HEK293 (cell line): ENCODE results near the gene EPOP.
A peak's percentile ranks its signal among the peaks of the same experiment; 100 is the strongest.

ENCODE experiments used
- CTCF ChIA-PET: fragments of 350-600 bp; formaldehyde crosslinking; extraction: SDS; loops from one replicate; lab custom pipeline; 2021; ENCODE audit warnings: antibody characterized with exemption; lab: Yijun Ruan, JAX
- POLR2A ChIA-PET: fragments of 300-600 bp; formaldehyde crosslinking; extraction: SDS; loops from one replicate; lab custom pipeline; 2020; ENCODE audit warnings: antibody characterized with exemption, inconsistent platforms; lab: Yijun Ruan, JAX
- H3K27ac ChIP-seq: fragments of 200-500 bp; sonication (Bioruptor generic); 2 replicates; pipeline ENCODE4 v1.5.1; 2014; ENCODE audit warnings: low read depth, low read length, control low read depth, inconsistent platforms; ENCODE audit errors: extremely low read depth
- H3K36me3 ChIP-seq, 2 experiments: fragments of 200-500 bp in 1 of 2; sonication (Bioruptor generic) in 1 of 2; 1 replicate in 1 of 2; 2 replicates in 1 of 2; pipeline ENCODE4 v1.5.1; 2014 to 2017; ENCODE audit warnings: inconsistent platforms in 2 of 2, low read length in 2 of 2; ENCODE audit not compliant: control insufficient read depth in 2 of 2, insufficient read depth in 1 of 2
- H3K4me1 ChIP-seq: fragments of 200-500 bp; sonication (Bioruptor generic); 2 replicates; pipeline ENCODE4 v1.5.1; 2014; ENCODE audit warnings: mild to moderate bottlenecking, low read length, inconsistent platforms; ENCODE audit not compliant: control insufficient read depth, insufficient read depth
- H3K4me3 ChIP-seq: 2 replicates; pipeline ENCODE4 v1.5.1; 2011; ENCODE audit warnings: low read depth, mild to moderate bottlenecking, control low read depth, low read length, moderate library complexity
- H3K9me3 ChIP-seq: fragments of 200-500 bp; sonication (Bioruptor generic); 2 replicates; pipeline ENCODE4 v1.5.1; 2014; ENCODE audit warnings: low read depth, low read length, inconsistent platforms; ENCODE audit not compliant: control insufficient read depth, insufficient read depth
- KLF16 ChIP-seq: fragments of 450-650 bp; formaldehyde crosslinking; IDR thresholded peaks from 2 replicates; pipeline ENCODE4 v1.5.1; 2017; ENCODE audit warnings: missing biosample characterization, missing genetic modification characterization
- MZF1 ChIP-seq: fragments of 450-650 bp; formaldehyde crosslinking; IDR thresholded peaks from 2 replicates; pipeline ENCODE4 v1.5.1; 2017; ENCODE audit warnings: missing biosample characterization, missing genetic modification characterization, borderline replicate concordance
- SP2 ChIP-seq: fragments of 450-650 bp; formaldehyde crosslinking; IDR thresholded peaks from 2 replicates; pipeline ENCODE4 v1.5.1; 2016; ENCODE audit warnings: missing biosample characterization, missing genetic modification characterization
- TCF7L2 ChIP-seq: IDR thresholded peaks from 2 replicates; pipeline ENCODE4 v1.6.1; 2011; ENCODE audit warnings: low read depth, mild to moderate bottlenecking, inconsistent platforms, low read length, moderate library complexity, borderline replicate concordance
- WT1 ChIP-seq: fragments of 450-650 bp; formaldehyde crosslinking; IDR thresholded peaks from 2 replicates; pipeline ENCODE4 v1.5.1; 2016; ENCODE audit warnings: missing biosample characterization, missing genetic modification characterization
- ZBTB8A ChIP-seq: fragments of 450-650 bp; formaldehyde crosslinking; IDR thresholded peaks from 2 replicates; pipeline ENCODE4 v1.5.1; 2016; ENCODE audit warnings: missing biosample characterization, missing genetic modification characterization
- ZNF112 ChIP-seq: fragments of 450-650 bp; formaldehyde crosslinking; IDR thresholded peaks from 2 replicates; pipeline ENCODE4 v1.5.0; 2017; ENCODE audit warnings: missing biosample characterization, missing genetic modification characterization
- ZNF214 ChIP-seq: fragments of 450-650 bp; formaldehyde crosslinking; IDR thresholded peaks from 2 replicates; pipeline ENCODE4 v1.5.1; 2017; ENCODE audit warnings: missing biosample characterization, mild to moderate bottlenecking, missing genetic modification characterization, borderline replicate concordance
- ZNF335 ChIP-seq: fragments of 450-650 bp; formaldehyde crosslinking; conservative IDR thresholded peaks from 2 replicates; pipeline ENCODE4 v1.5.1; 2016; ENCODE audit warnings: missing biosample characterization, missing genetic modification characterization
- ZNF366 ChIP-seq: fragments of 450-650 bp; formaldehyde crosslinking; conservative IDR thresholded peaks from 2 replicates; pipeline ENCODE4 v1.5.1; 2016; ENCODE audit warnings: missing biosample characterization, missing genetic modification characterization
- ZNF548 ChIP-seq: fragments of 450-650 bp; formaldehyde crosslinking; IDR thresholded peaks from 2 replicates; pipeline ENCODE4 v1.5.1; 2016; ENCODE audit warnings: missing biosample characterization, missing genetic modification characterization
- ZNF549 ChIP-seq: fragments of 450-650 bp; IDR thresholded peaks from 2 replicates; pipeline ENCODE4 v1.5.1; 2018; ENCODE audit warnings: missing biosample characterization, missing genetic modification characterization, mild to moderate bottlenecking, inconsistent platforms, moderate library complexity
- ZNF785 ChIP-seq: fragments of 450-650 bp; formaldehyde crosslinking; IDR thresholded peaks from 2 replicates; pipeline ENCODE4 v1.5.1; 2016; ENCODE audit warnings: missing biosample characterization, missing genetic modification characterization
- ZSCAN16 ChIP-seq: fragments of 450-650 bp; formaldehyde crosslinking; IDR thresholded peaks from 2 replicates; pipeline ENCODE4 v1.5.1; 2016; ENCODE audit warnings: missing biosample characterization, missing genetic modification characterization
- TF ChIP-seq, protein P1 (sequence below): fragments of 450-650 bp; formaldehyde crosslinking; IDR thresholded peaks from 2 replicates; pipeline ENCODE4 v1.5.1; 2017; ENCODE audit warnings: missing biosample characterization, mild to moderate bottlenecking, missing genetic modification characterization, moderate library complexity
- TF ChIP-seq, protein P2 (sequence below): fragments of 450-650 bp; formaldehyde crosslinking; IDR thresholded peaks from 2 replicates; pipeline ENCODE4; 2016; ENCODE audit warnings: missing biosample characterization, missing genetic modification characterization
- TF ChIP-seq, protein P3 (sequence below): fragments of 450-650 bp; formaldehyde crosslinking; IDR thresholded peaks from 2 replicates; pipeline ENCODE4 v1.5.1; 2016; ENCODE audit warnings: missing biosample characterization, missing genetic modification characterization
- TF ChIP-seq, protein P4 (sequence below): fragments of 450-650 bp; formaldehyde crosslinking; IDR thresholded peaks from 2 replicates; pipeline ENCODE4 v1.5.1; 2016; ENCODE audit warnings: missing biosample characterization, missing genetic modification characterization
- TF ChIP-seq, protein P5 (sequence below): fragments of 450-650 bp; formaldehyde crosslinking; IDR thresholded peaks from 2 replicates; pipeline ENCODE4 v1.5.1; 2016; ENCODE audit warnings: missing biosample characterization, missing genetic modification characterization

The EPOP gene

DNA sequence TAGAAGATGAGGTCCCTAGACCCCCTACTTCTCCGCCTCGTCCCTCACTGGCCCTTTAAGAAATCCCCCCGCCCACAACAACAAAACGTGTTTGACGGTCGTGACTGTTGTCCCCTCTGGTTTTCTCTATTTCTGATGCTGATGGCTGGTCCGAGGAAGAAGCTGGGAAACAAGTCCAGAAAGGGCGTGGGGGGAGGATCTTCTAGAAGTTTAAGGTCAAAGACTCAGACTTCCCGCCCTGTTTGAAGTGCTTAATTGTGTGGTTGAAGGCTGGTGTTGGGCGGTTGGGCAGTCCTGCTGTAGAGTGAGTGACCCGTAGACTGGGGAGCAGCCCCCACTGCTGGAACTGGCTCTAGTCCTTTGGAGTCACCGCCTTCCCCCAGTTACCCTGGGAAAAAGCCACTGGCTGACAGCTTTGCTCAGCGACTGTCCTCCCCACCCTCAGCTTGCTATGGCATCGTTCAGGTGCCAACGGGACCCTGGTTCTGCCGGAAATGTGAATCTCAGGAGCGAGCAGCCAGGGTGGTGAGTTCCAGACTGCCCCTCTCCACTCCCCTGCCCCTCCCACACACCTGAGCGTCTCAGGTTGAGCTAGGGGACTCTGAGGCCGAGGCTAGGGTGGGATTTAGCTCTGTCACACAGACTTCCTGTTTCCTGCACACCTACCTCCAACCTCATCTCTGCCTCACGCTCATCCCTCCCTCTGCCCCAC lies 31.9 kb upstream of the EPOP start:
- H3K36me3 ChIP-seq, result peaks cover 7 to 42% of the 10 kb centered on the region in 2 experiments; a peak in 2 of 3 replicates
- peak overlapping the region; percentile 60 for H3K4me3 ChIP-seq
- peaks cover 10% of the 10 kb centered on the region for H3K4me1 ChIP-seq
- no peaks in the 10 kb centered on the region for H3K9me3 ChIP-seq
- TF ChIP-seq, protein P1, sequence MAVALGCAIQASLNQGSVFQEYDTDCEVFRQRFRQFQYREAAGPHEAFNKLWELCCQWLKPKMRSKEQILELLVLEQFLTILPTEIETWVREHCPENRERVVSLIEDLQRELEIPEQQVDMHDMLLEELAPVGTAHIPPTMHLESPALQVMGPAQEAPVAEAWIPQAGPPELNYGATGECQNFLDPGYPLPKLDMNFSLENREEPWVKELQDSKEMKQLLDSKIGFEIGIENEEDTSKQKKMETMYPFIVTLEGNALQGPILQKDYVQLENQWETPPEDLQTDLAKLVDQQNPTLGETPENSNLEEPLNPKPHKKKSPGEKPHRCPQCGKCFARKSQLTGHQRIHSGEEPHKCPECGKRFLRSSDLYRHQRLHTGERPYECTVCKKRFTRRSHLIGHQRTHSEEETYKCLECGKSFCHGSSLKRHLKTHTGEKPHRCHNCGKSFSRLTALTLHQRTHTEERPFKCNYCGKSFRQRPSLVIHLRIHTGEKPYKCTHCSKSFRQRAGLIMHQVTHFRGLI (tag by site-specific recombination), result peak; percentile 30; the same call in 1 of the 2 replicates
- no peak for TF ChIP-seq ZNF112
- peak; percentile 54; the same call in 1 of the 2 replicates for TF ChIP-seq SP2 (tag by site-specific recombination)
- ChIA-PET POLR2A (interaction anchor here (0.5 to 3.6 kb wide), 8 partner anchors 9 to 1026 kb away, joined by 3 to 18 read pairs (median 6); partner anchors contain the start of genes CISD3 and EPOP), CTCF (interaction anchor here (0.5 to 1.8 kb wide), 3 partner anchors 22 to 93 kb away, joined by 3 to 7 read pairs (median 4); no protein-coding TSS in a partner anchor)
- peak overlapping the region; percentile 71; the same call in 1 of the 2 replicates for H3K27ac ChIP-seq

DNA sequence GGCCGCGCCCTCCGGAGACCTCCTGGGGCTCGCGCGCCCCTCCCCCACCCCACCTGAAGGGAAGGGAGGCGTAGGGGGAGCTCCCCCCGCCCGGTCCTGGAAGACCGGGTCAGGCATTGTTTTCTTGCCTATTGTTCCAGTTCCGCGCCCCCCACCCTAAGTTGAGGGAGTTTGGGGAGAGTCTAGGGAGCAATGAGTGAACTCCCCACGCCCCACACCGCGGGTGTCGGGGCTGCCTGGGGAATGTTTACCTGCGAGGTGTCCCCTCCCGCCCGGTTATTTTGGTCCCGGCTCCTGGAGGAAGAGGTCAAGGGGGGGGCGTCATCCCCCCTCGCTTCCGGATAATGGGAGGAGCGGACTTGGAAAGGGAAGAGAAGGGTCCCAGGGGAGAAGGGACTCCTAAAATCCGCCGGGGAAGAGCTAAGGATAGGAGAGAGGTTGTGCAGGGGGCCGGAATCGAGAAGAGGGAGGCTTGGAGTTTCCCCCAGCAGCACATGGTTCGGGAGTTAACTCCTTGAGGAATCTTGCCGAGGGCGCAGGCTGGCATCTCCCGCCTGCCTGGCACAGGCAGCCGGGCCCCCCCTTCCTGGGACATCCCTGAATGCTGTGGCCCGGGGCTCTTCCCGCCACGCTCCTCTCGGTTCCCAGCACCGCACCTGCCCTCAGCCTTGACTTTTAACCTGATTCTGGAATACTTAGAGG lies 31.2 kb upstream of the EPOP start:
- ChIA-PET CTCF (interaction anchor here (1.8 kb wide), 2 partner anchors 23 to 29 kb away, joined by 3 to 7 read pairs; no protein-coding TSS in a partner anchor), POLR2A (interaction anchor here (0.5 to 3.6 kb wide), 10 partner anchors 10 to 1027 kb away, joined by 3 to 20 read pairs (median 8); partner anchors contain the start of genes CISD3, EPOP and PSMB3)
- Histone ChIP-seq H3K9me3 (no peaks in the 10 kb centered on the region), H3K4me1 (peaks cover 10% of the 10 kb centered on the region), H3K36me3 (peaks cover 7 to 35% of the 10 kb centered on the region in 2 experiments; a peak in 2 of 3 replicates), H3K27ac (peak overlapping the region; percentile 71), H3K4me3 (peak overlapping the region; percentile 60)
- TF ChIP-seq WT1 (tag by site-specific recombination) (peak; percentile 74), KLF16 (tag by site-specific recombination) (peak; percentile 47; the same call in 1 of the 2 replicates), ZNF366 (tag by site-specific recombination) (peak; percentile 77), ZNF549 (tag by site-specific recombination) (no peak), ZNF548 (tag by site-specific recombination) (no peak), ZSCAN16 (no peak), ZBTB8A (tag by site-specific recombination) (peak; percentile 53), ZNF214 (tag by site-specific recombination) (no peak), MZF1 (no peak), ZNF335 (tag by site-specific recombination) (peak; percentile 97), ZNF785 (no peak), TCF7L2 (no peak)
- TF ChIP-seq, protein P2, sequence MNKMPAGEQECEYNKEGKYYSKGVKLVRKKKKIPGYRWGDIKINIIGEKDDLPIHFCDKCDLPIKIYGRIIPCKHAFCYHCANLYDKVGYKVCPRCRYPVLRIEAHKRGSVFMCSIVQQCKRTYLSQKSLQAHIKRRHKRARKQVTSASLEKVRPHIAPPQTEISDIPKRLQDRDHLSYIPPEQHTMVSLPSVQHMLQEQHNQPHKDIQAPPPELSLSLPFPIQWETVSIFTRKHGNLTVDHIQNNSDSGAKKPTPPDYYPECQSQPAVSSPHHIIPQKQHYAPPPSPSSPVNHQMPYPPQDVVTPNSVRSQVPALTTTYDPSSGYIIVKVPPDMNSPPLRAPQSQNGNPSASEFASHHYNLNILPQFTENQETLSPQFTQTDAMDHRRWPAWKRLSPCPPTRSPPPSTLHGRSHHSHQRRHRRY (tag by site-specific recombination), result no peak
- TF ChIP-seq, protein P3, sequence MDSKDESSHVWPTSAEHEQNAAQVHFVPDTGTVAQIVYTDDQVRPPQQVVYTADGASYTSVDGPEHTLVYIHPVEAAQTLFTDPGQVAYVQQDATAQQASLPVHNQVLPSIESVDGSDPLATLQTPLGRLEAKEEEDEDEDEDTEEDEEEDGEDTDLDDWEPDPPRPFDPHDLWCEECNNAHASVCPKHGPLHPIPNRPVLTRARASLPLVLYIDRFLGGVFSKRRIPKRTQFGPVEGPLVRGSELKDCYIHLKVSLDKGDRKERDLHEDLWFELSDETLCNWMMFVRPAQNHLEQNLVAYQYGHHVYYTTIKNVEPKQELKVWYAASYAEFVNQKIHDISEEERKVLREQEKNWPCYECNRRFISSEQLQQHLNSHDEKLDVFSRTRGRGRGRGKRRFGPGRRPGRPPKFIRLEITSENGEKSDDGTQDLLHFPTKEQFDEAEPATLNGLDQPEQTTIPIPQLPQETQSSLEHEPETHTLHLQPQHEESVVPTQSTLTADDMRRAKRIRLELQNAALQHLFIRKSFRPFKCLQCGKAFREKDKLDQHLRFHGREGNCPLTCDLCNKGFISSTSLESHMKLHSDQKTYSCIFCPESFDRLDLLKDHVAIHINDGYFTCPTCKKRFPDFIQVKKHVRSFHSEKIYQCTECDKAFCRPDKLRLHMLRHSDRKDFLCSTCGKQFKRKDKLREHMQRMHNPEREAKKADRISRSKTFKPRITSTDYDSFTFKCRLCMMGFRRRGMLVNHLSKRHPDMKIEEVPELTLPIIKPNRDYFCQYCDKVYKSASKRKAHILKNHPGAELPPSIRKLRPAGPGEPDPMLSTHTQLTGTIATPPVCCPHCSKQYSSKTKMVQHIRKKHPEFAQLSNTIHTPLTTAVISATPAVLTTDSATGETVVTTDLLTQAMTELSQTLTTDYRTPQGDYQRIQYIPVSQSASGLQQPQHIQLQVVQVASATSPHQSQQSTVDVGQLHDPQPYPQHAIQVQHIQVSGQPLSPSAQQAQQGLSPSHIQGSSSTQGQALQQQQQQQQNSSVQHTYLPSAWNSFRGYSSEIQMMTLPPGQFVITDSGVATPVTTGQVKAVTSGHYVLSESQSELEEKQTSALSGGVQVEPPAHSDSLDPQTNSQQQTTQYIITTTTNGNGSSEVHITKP (tag by site-specific recombination), result peak; percentile 100
- TF ChIP-seq, protein P4, sequence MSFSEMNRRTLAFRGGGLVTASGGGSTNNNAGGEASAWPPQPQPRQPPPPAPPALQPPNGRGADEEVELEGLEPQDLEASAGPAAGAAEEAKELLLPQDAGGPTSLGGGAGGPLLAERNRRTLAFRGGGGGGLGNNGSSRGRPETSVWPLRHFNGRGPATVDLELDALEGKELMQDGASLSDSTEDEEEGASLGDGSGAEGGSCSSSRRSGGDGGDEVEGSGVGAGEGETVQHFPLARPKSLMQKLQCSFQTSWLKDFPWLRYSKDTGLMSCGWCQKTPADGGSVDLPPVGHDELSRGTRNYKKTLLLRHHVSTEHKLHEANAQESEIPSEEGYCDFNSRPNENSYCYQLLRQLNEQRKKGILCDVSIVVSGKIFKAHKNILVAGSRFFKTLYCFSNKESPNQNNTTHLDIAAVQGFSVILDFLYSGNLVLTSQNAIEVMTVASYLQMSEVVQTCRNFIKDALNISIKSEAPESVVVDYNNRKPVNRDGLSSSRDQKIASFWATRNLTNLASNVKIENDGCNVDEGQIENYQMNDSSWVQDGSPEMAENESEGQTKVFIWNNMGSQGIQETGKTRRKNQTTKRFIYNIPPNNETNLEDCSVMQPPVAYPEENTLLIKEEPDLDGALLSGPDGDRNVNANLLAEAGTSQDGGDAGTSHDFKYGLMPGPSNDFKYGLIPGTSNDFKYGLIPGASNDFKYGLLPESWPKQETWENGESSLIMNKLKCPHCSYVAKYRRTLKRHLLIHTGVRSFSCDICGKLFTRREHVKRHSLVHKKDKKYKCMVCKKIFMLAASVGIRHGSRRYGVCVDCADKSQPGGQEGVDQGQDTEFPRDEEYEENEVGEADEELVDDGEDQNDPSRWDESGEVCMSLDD, result peak; percentile 92
- TF ChIP-seq, protein P5, sequence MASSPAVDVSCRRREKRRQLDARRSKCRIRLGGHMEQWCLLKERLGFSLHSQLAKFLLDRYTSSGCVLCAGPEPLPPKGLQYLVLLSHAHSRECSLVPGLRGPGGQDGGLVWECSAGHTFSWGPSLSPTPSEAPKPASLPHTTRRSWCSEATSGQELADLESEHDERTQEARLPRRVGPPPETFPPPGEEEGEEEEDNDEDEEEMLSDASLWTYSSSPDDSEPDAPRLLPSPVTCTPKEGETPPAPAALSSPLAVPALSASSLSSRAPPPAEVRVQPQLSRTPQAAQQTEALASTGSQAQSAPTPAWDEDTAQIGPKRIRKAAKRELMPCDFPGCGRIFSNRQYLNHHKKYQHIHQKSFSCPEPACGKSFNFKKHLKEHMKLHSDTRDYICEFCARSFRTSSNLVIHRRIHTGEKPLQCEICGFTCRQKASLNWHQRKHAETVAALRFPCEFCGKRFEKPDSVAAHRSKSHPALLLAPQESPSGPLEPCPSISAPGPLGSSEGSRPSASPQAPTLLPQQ (tag by site-specific recombination), result 0 out of 2 replicates have a peak, but pooled peaks have one; percentile 35
